A375 (cell line): Measurements from ENCODE around the gene IFNA8. TPM values are rescaled to one million over a fixed set of nuclear protein-coding genes. Genes with fewer than 3 reads are reported as not detected.

Experiments used
- total RNA-seq: library from RNA; depleted of rRNA; stranded (reverse); fragments of >200 nt; shearing (Covaris generic); gene quantifications from 2 replicates; pipeline ENCODE4 v1.2.3, GENCODE V29; 2014; rRNA removed

IFNA8 gene
- not detected in 2 replicates for total RNA-seq

DNA sequence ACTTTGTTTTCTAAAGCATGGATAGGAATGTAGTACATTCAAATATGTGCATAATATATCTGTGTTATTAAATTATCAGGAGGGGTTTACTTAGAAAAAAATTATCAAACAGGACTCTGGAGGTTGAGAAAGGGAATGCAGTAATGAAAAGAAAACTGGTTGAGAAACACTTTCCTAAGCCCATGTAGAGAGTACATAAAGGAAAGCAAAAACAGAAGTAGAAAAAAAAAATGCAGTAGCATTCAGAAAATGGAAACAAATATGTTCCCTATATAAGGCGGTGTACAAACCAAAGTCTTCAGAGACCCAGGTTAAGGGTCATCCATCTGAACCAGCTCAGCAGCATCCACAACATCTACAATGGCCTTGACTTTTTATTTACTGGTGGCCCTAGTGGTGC lies at the start of gene IFNA8:
Gene IFNA8, plus strand, starts transcription at position 301 of the 400 bp plus-strand sequence. Its CDS starts 60 bp downstream, at position 361.

DNA sequence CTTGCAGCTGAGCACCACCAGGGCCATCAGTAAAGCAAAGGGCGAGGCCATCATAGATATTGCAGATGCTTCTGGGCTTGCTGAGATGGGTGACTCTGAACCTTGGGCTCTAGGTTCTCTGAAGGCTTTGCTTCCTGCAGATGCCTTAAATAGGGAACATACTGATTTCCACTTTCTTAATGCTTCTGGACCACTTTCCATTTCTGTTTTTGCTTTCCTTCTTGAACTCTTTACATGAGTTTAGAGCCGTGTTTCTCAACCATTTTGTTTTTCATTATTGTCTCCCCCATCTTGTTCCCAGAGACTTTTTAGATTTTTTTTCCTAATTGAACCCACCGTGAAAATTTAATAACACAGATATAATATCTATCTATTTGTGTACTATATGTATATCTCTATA lies 41.0 kb upstream of the IFNA8 start, which contains the start of gene IFNA13:
Gene IFNA13, minus strand, starts transcription at position 101 of the 400 bp plus-strand sequence. Its CDS starts 47 bp downstream, at position 54.

DNA sequence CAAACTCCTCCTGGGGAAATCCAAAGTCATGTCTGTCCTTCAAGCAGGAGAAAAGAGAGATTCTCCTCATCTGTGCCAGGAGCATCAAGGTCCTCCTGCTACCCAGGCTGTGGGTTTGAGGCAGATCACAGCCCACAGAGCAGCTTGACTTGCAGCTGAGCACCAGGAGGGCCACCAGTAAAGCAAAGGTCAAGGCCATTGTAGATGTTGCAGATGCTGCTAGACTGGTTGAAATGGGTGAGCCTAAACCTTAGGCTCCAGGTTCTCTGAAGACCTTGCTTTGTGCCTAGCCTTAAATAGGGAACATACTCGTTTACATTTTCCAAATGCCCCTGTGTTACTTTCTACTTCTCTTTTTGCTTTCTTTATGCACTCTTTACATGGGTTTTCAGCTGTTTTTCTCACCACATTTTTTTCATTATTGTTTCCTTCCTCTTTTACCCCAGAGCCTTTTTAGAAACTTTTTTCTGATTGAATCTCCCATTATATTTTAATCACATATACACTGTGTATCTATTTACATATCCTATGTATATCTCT lies 23.7 kb upstream of the IFNA8 start, which contains the start of gene IFNA2:
Gene IFNA2, minus strand, starts transcription at position 268 of the 540 bp plus-strand sequence. Its CDS starts 69 bp downstream, at position 199.

DNA sequence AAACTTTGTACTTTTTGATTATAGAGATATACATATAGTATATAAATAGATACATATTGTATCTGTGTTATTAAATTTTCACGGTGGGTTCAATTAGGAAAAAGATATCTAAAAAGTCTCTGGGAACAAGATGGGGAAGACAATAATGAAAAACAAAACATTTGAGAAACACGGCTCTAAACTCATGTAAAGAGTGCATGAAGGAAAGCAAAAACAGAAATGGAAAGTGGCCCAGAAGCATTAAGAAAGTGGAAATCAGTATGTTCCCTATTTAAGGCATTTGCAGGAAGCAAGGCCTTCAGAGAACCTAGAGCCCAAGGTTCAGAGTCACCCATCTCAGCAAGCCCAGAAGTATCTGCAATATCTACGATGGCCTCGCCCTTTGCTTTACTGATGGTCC lies 31.2 kb downstream of the IFNA8 start, which contains the start of gene IFNA1:
Gene IFNA1, plus strand, starts transcription at position 301 of the 400 bp plus-strand sequence. Its CDS starts 69 bp downstream, at position 370.

Other genes with a start within 250 kb of the IFNA8 start
- not detected in 2 replicates for gene IFNA21, start 242.5 kb upstream of the IFNA8 start, total RNA-seq
- gene IFNA4, start 221.5 kb upstream of the IFNA8 start, total RNA-seq: not detected in 2 replicates
- gene IFNA7, start 206.9 kb upstream of the IFNA8 start, total RNA-seq: not detected in 2 replicates
- gene IFNA10, start 202.0 kb upstream of the IFNA8 start, total RNA-seq: not detected in 2 replicates
- gene IFNA16, start 191.8 kb upstream of the IFNA8 start, total RNA-seq: not detected in 2 replicates
- not detected in 2 replicates for gene IFNA17, start 180.9 kb upstream of the IFNA8 start, total RNA-seq
- not detected in 2 replicates for gene IFNA14, start 169.1 kb upstream of the IFNA8 start, total RNA-seq
- gene IFNA5, start 103.8 kb upstream of the IFNA8 start, total RNA-seq: not detected in 2 replicates
- 18.4 and 20.8 TPM in 2 replicates for gene KLHL9, start 73.7 kb upstream of the IFNA8 start, total RNA-seq
- not detected in 2 replicates for gene IFNA6, start 58.2 kb upstream of the IFNA8 start, total RNA-seq
- gene IFNA13, start 41.1 kb upstream of the IFNA8 start, total RNA-seq: not detected in 2 replicates
- not detected in 2 replicates for gene IFNA2, start 23.7 kb upstream of the IFNA8 start, total RNA-seq
- not detected in 2 replicates for gene IFNA1, start 31.3 kb downstream of the IFNA8 start, total RNA-seq
- 0.19 and 0.29 TPM in 2 replicates for gene IFNE, start 73.2 kb downstream of the IFNA8 start, total RNA-seq